ENCODE results near the gene AP1S2.

GRCh38 chrX:15866147-15866546 is 11.5 kb upstream of the AP1S2 start:
- TF ChIP-seq POLR2A (IDR thresholded peaks at IDR 0.05; ENCODE audit: low read length) (no peak), GATA1 (IDR thresholded peaks at IDR 0.05; ENCODE audit: low read depth, low read length) (no peak)
